HCT116 (cell line): ENCODE results near the gene ASCC1. TPM values are rescaled to one million over a fixed set of nuclear protein-coding genes. Genes with fewer than 3 reads are reported as not detected.

ENCODE experiments used
- ATAC-seq: fragments of 200-7000 bp; cut with Tn5 transposase; 2 replicates; pipeline ENCODE4 v1.9.1; 2020; ENCODE audit warnings: mild to moderate bottlenecking, moderate library complexity
- BruUV-seq: library from RNA; stranded (reverse); fragments of 400-500 nt; replicated peaks from 2 replicates; lab custom pipeline; 2021; lab: Mats Ljungman, UMichigan
- CTCF ChIA-PET: fragments of 300-600 bp; sonication (Branson Sonifier 250); formaldehyde crosslinking; loops from one replicate; lab custom pipeline; 2021; ENCODE audit warnings: antibody characterized with exemption; lab: Charles Lee
- POLR2A ChIA-PET: fragments of 300-600, 350-600 bp; sonication (Branson Sonifier 250); formaldehyde crosslinking; loops from one replicate; lab custom pipeline; 2021; ENCODE audit warnings: antibody characterized with exemption; lab: Charles Lee
- RAD21 ChIA-PET, 2 experiments: fragments of 300-600 bp; sonication (Branson Sonifier 250); formaldehyde crosslinking; loops; one replicate each; lab custom pipeline; 2023; ENCODE audit warnings: low total read pairs in 2 of 2; ENCODE audit not compliant: uncharacterized antibody in 2 of 2, unreplicated experiment in 2 of 2, low non-redundant PET in 1 of 2; lab: Charles Lee
- DNase-seq: peaks from one replicate; pipeline ENCODE4 v3.0.0-alpha.2; 2010; ENCODE audit warnings: low read depth, low spot score
- H2AFZ ChIP-seq: fragments of 200-600 bp; shearing (Covaris generic), sonication (generic); 2 replicates; pipeline ENCODE4 v1.6.1; 2017; ENCODE audit warnings: low read depth, mixed run types, mixed read lengths, antibody characterized with exemption, low read length; ENCODE audit not compliant: poor library complexity, severe bottlenecking
- H3K27ac ChIP-seq: 2 replicates; pipeline ENCODE4 v1.5.1; 2012; ENCODE audit warnings: low read depth, low read length
- H3K27me3 ChIP-seq: fragments of 200-600 bp; sonication (generic); 2 replicates; pipeline ENCODE4 v1.6.1; 2016; ENCODE audit warnings: mixed run types, low read length, mixed read lengths; ENCODE audit not compliant: insufficient read depth
- H3K36me3 ChIP-seq, 2 experiments: fragments of 200-500 bp in 1 of 2; fragments of 200-600 bp in 1 of 2; sonication (Bioruptor generic) in 1 of 2; sonication (generic) in 1 of 2; 2 replicates each; pipeline versions ENCODE4 v1.5.1 to v1.6.1; 2014 to 2016; ENCODE audit warnings: low read length in 2 of 2, inconsistent platforms in 1 of 2, mixed read lengths in 1 of 2, mixed run types in 1 of 2; ENCODE audit not compliant: insufficient read depth in 2 of 2, control insufficient read depth in 1 of 2
- H3K4me1 ChIP-seq, 2 experiments: fragments of 200-600 bp in 1 of 2; sonication (generic) in 1 of 2; 2 replicates each; pipeline versions ENCODE4 v1.5.1 to v1.6.1; 2012 to 2017; ENCODE audit warnings: low read length in 2 of 2, inconsistent platforms in 1 of 2, mild to moderate bottlenecking in 1 of 2, mixed read lengths in 1 of 2, mixed run types in 1 of 2, moderate library complexity in 1 of 2; ENCODE audit not compliant: insufficient read depth in 2 of 2, control insufficient read depth in 1 of 2
- H3K4me2 ChIP-seq: fragments of 200-600 bp; sonication (generic); 2 replicates; pipeline ENCODE4 v1.6.1; 2017; ENCODE audit warnings: mixed run types, low read length, mixed read lengths
- H3K4me3 ChIP-seq, 2 experiments: fragments of 200-600 bp in 1 of 2; sonication (generic) in 1 of 2; replicated peaks in 1 of 2; 2 replicates each; pipeline ENCODE4 v1.5.1; 2011 to 2016; ENCODE audit warnings: low read length in 2 of 2, control low read depth in 1 of 2, low read depth in 1 of 2, mild to moderate bottlenecking in 1 of 2, mixed read lengths in 1 of 2, mixed run types in 1 of 2
- H3K79me2 ChIP-seq: fragments of 200-600 bp; sonication (generic); 2 replicates; pipeline ENCODE4 v1.6.1; 2017; ENCODE audit warnings: mild to moderate bottlenecking, mixed run types, low read length, moderate library complexity, mixed read lengths; ENCODE audit not compliant: insufficient read depth
- H3K9ac ChIP-seq: fragments of 200-600 bp; sonication (generic); 2 replicates; pipeline ENCODE4 v1.6.1; 2016; ENCODE audit warnings: low read length, mixed read lengths
- H3K9me2 ChIP-seq: fragments of 200-600 bp; sonication (generic), shearing (Covaris generic); 2 replicates; pipeline ENCODE4 v1.6.1; 2017; ENCODE audit warnings: mixed run types, mild to moderate bottlenecking, moderate library complexity; ENCODE audit not compliant: insufficient read depth
- H3K9me3 ChIP-seq, 2 experiments: fragments of 200-500 bp in 1 of 2; fragments of 200-600 bp in 1 of 2; sonication (Bioruptor generic) in 1 of 2; sonication (generic) in 1 of 2; 2 replicates each; pipeline ENCODE4 v1.6.1; 2014 to 2017; ENCODE audit warnings: low read length in 2 of 2, mixed read lengths in 2 of 2, inconsistent platforms in 1 of 2, low read depth in 1 of 2, mild to moderate bottlenecking in 1 of 2, mixed run types in 1 of 2, moderate library complexity in 1 of 2; ENCODE audit not compliant: control insufficient read depth in 1 of 2, insufficient read depth in 1 of 2
- H4K20me1 ChIP-seq: fragments of 200-600 bp; sonication (generic), shearing (Covaris generic); 2 replicates; pipeline ENCODE4 v1.6.1; 2017; ENCODE audit warnings: mixed run types, mild to moderate bottlenecking, moderate library complexity; ENCODE audit not compliant: insufficient read depth
- ELF1 ChIP-seq: IDR thresholded peaks from 2 replicates; pipeline ENCODE4 v1.6.1; 2012; ENCODE audit warnings: low read depth, borderline replicate concordance
- EZH2 ChIP-seq: fragments of 200-600 bp; sonication (generic); IDR thresholded peaks from 2 replicates; pipeline ENCODE4 v1.6.1; 2017; ENCODE audit warnings: antibody characterized with exemption, mixed run types
- JUND ChIP-seq: IDR thresholded peaks from 2 replicates; pipeline ENCODE4 v1.6.1; 2012
- POLR2AphosphoS5 ChIP-seq: IDR thresholded peaks from 2 replicates; pipeline ENCODE4 v1.6.1; 2011; ENCODE audit warnings: mild to moderate bottlenecking, low read depth, low read length, moderate library complexity
- RAD21 ChIP-seq: IDR thresholded peaks from 2 replicates; pipeline ENCODE4 v1.6.1; 2012; ENCODE audit warnings: low read depth, mild to moderate bottlenecking
- SIN3A ChIP-seq: IDR thresholded peaks from 2 replicates; pipeline ENCODE4 v1.6.1; 2012; ENCODE audit warnings: low read depth
- SP1 ChIP-seq: IDR thresholded peaks from 2 replicates; pipeline ENCODE4 v1.6.1; 2012; ENCODE audit warnings: low read depth
- SRF ChIP-seq: IDR thresholded peaks from 2 replicates; pipeline ENCODE4 v1.6.1; 2012; ENCODE audit warnings: low read depth
- ZBTB33 ChIP-seq: IDR thresholded peaks from 2 replicates; pipeline ENCODE4 v1.6.1; 2011; ENCODE audit warnings: mild to moderate bottlenecking, low read length, moderate library complexity; ENCODE audit not compliant: insufficient replicate concordance; ENCODE audit errors: extremely low read depth
- ZFX ChIP-seq: fragments of 450-650 bp; IDR thresholded peaks from 2 replicates; pipeline ENCODE4 v1.6.1; 2017
- ZNF274 ChIP-seq: fragments of 200-500 bp; sonication (Bioruptor generic); IDR thresholded peaks from 2 replicates; pipeline ENCODE4 v1.6.1; 2014; ENCODE audit warnings: mild to moderate bottlenecking, low read depth, low read length, inconsistent platforms
- intact Hi-C: fragments of 100-400 bp; cut with micrococcal nuclease; formaldehyde crosslinking; loops from 2 replicates; pipeline ENCODE4 v1.10.0; 2022
- total RNA-seq: library from RNA; stranded (reverse); gene quantifications from one replicate; pipeline ENCODE4 v1.2.1, GENCODE V29; 2021; ENCODE audit not compliant: unreplicated experiment
- TF ChIP-seq, protein P1 (sequence below), 3 experiments: fragments of 200-600 bp in 1 of 3; sonication (generic) in 1 of 3; IDR thresholded peaks in 2 of 3; conservative IDR thresholded peaks in 1 of 3; 2 replicates each; pipeline ENCODE4 v1.5.1; 2012 to 2017; ENCODE audit warnings: low read depth in 2 of 3, low read length in 2 of 3, antibody characterized with exemption in 1 of 3, borderline replicate concordance in 1 of 3, control low read depth in 1 of 3, mild to moderate bottlenecking in 1 of 3, mixed read lengths in 1 of 3, mixed run types in 1 of 3, moderate library complexity in 1 of 3; ENCODE audit not compliant: insufficient read depth in 1 of 3

The ASCC1 gene
- total RNA-seq, 1 experiment from 2014 or later, result 34.5 TPM

DNA sequence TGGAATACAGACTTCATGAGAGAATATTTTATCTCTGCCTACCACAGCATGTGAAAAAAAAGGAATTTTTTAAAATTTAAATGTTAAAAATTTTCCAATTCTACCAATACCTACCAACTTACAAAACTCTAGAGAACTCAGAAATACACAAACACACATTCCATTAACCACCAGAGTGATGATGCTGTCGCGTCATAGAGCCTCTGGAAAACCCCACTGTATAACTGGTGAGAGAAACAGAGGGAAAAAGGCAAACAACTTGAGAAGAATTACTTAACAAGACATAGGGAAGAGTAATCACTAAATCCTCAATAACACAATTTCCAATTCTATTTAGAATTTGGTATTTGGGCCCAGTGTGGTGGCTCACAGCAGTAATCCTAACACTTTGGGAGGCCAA, 121.5 kb downstream of the ASCC1 start:
- Histone ChIP-seq H3K9ac (no peak overlapping the region), H3K4me1 (peaks cover 30 to 42% of the 10 kb centered on the region in 2 experiments), H4K20me1 (no peaks in the 10 kb centered on the region), H3K36me3 (no peaks in the 10 kb centered on the region), H3K4me3 (no peak overlapping the region), H2AFZ (no peak overlapping the region), H3K27me3 (no peaks in the 10 kb centered on the region), H3K27ac (no peak overlapping the region), H3K4me2 (no peak overlapping the region), H3K9me2 (no peaks in the 10 kb centered on the region), H3K9me3 (no peaks in the 10 kb centered on the region), H3K79me2 (no peaks in the 10 kb centered on the region)
- ChIA-PET RAD21 (no interaction called here), CTCF (interaction anchor here (1.0 kb wide), 1 partner anchor 32 kb away, joined by 5 read pairs; no protein-coding TSS in a partner anchor), POLR2A (no interaction called here)
- DNase-seq, result no peak
- no TSS peak for BruUV-seq
- intact Hi-C loops, result no loop called here
- TF ChIP-seq EZH2, result no peak
- TF ChIP-seq POLR2AphosphoS5, result no peak
- TF ChIP-seq SIN3A, result no peak
- no peak for TF ChIP-seq SP1
- TF ChIP-seq ZBTB33, result no peak
- TF ChIP-seq RAD21, result no peak
- no peak for TF ChIP-seq ZNF274
- TF ChIP-seq SRF, result no peak
- no peak for TF ChIP-seq ELF1
- no peak for ATAC-seq

GRCh38 chr10:72093450-72093849, 122.6 kb downstream of the ASCC1 start:
- ATAC-seq (no peak), DNase-seq (no peak)
- H3K27me3 ChIP-seq, result no peaks in the 10 kb centered on the region
- ChIA-PET POLR2A (no interaction called here), RAD21 (no interaction called here)
- H3K4me1 ChIP-seq, result peaks cover 18 to 31% of the 10 kb centered on the region in 2 experiments
- no peaks in the 10 kb centered on the region for H3K9me3 ChIP-seq
- no peak overlapping the region for H3K9ac ChIP-seq
- no peaks in the 10 kb centered on the region for H3K9me2 ChIP-seq
- H2AFZ ChIP-seq, result no peak overlapping the region
- TF ChIP-seq ZFX (no peak), JUND (no peak)
- TF ChIP-seq, protein P1, sequence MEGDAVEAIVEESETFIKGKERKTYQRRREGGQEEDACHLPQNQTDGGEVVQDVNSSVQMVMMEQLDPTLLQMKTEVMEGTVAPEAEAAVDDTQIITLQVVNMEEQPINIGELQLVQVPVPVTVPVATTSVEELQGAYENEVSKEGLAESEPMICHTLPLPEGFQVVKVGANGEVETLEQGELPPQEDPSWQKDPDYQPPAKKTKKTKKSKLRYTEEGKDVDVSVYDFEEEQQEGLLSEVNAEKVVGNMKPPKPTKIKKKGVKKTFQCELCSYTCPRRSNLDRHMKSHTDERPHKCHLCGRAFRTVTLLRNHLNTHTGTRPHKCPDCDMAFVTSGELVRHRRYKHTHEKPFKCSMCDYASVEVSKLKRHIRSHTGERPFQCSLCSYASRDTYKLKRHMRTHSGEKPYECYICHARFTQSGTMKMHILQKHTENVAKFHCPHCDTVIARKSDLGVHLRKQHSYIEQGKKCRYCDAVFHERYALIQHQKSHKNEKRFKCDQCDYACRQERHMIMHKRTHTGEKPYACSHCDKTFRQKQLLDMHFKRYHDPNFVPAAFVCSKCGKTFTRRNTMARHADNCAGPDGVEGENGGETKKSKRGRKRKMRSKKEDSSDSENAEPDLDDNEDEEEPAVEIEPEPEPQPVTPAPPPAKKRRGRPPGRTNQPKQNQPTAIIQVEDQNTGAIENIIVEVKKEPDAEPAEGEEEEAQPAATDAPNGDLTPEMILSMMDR (IDR thresholded peaks at IDR 0.05 in 2 of 3, conservative IDR thresholded peaks at IDR 0.05 in 1 of 3; ENCODE audit: borderline replicate concordance in 1 of 3, insufficient read depth in 1 of 3, low read depth in 2 of 3, low read length in 2 of 3), result no peak
- TF ChIP-seq, all 23 proteins: peak for 0
- BruUV-seq, result no TSS peak
- H4K20me1 ChIP-seq, result no peaks in the 10 kb centered on the region
- H3K4me3 ChIP-seq, result no peak overlapping the region
- no peak overlapping the region for H3K27ac ChIP-seq
- CTCF ChIA-PET, result interaction anchor here (1.0 kb wide), 1 partner anchor 33 kb away, joined by 5 read pairs; no protein-coding TSS in a partner anchor
- H3K4me2 ChIP-seq, result no peak overlapping the region
- intact Hi-C loops, result no loop called here
- H3K36me3 ChIP-seq, result no peaks in the 10 kb centered on the region
- H3K79me2 ChIP-seq, result no peaks in the 10 kb centered on the region
